GM21367 (cell line): ENCODE measurements around the gene ADSS1.
"Not testable (repeated sequence)": the region's sequence is repeated elsewhere in the genome, so short reads cannot be mapped to it uniquely, and the experiment has no call there.

ENCODE experiments used
- ATAC-seq: cut with Tn5 transposase; IDR thresholded peaks from one replicate; pipeline ENCODE4 v1.9.1; 2021; ENCODE audit not compliant: unreplicated experiment

Gene ADSS1

GRCh38 chr14:104749111-104749649 lies 25.2 kb downstream of the ADSS1 start:
- no peak for ATAC-seq

- ATAC-seq: no peak
Measured at GRCh38 chr14:104750056-104750752, 26.2 kb downstream of the ADSS1 start.

GRCh38 chr14:104750753-104751057 lies 26.7 kb downstream of the ADSS1 start:
- ATAC-seq: not testable (repeated sequence)

DNA sequence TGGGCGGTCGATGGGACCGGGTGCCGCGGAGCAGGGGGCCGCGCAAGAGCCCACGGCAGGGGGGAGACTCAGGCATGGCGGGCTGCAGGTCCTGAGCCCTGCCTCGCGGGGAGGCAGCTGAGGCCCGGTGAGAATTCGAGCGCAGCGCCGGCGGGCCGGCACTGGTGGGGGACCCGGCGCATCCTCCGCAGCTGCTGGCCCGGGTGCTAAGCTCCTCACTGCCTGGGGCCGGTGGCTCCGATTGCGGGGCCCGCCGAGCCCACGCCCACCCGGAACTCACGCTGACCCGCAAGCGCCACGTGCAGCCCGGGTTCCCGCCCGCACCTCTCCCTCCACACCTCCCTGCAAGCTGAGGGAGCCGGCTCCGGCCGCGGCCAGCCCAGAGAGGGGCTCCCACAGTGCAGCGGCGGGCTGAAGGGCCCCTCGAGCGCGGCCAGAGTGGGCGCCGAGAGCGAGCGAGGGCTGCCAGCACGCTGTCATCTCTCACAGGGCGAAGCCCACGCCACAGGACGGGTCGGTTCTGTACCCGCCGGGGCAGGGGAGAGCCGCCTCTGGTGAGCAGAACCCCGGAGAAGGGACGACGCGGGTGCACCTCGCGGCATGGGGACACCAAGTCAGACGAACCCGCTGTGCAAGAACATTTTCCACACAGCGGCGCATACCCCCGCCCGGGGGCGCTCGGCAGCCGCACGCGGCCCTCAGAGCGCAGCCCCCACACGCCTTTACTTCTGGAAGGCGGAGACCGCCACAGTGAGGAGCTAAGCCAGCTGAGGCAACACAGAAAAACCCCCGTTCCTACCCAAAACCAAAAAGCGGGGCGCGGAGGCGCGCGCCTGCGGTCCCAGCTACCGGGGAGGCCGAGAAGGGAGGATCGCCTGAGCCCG lies 27.8 kb downstream of the ADSS1 start:
- no peak for ATAC-seq

DNA sequence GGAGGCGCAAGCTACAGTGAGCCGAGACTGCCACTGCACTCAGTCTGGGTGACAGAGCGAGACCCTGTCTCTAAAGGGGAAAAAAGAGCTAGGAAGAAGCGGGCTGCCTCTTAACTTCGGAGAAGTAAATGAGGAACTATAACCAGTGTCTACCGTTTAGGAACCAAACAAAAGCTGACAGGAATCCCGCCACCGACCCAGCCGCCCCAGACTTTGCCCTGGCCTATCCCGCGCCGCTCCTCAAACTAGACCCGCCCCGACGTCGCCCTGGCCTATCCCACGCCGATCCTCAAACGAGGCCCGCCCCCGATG lies 28.4 kb downstream of the ADSS1 start:
- ATAC-seq: no peak

GRCh38 chr14:104752735-104753527 lies 28.9 kb downstream of the ADSS1 start, which contains the start of gene SIVA1:
Gene SIVA1, plus strand, starts transcription at chr14:104753147. Its CDS starts 55 bp downstream, at chr14:104753202.
- peak; percentile 78 for ATAC-seq

DNA sequence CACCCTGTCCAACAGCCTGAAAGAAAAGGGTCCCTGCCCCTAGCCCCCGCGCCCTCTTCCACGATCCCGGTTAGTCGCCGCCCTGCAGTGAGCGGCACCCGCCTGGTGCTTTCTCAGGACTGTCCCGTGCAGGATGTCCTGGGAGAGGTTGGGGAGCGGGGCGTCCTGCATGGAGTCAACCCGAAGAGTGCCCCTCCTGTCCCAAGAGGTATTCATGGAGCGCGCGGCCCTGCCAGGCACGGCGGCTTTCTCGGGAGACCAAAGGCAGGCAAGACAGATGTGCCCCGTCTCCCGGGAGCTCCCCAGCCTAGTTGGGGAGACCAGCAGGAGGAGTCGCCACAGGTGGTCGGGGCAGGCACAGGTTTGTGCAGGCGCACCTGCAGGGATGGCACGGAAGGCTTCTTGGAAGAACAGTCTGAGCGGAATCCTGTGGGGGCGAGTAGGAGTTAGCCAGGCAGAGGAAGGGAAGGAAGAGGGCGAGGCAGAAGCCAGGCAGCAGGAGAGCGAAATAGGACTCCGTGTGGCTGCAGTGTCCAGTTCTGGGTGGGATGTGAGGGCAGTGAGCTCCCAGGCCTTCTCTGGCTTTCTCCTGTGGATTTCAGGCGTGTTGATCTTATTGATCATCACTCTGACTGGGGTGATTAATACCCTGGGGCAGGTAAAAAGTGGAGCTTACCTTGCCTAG lies 29.6 kb downstream of the ADSS1 start:
- ATAC-seq: no peak

GRCh38 chr14:104754213-104754851 lies 30.3 kb downstream of the ADSS1 start:
- ATAC-seq: no peak

DNA sequence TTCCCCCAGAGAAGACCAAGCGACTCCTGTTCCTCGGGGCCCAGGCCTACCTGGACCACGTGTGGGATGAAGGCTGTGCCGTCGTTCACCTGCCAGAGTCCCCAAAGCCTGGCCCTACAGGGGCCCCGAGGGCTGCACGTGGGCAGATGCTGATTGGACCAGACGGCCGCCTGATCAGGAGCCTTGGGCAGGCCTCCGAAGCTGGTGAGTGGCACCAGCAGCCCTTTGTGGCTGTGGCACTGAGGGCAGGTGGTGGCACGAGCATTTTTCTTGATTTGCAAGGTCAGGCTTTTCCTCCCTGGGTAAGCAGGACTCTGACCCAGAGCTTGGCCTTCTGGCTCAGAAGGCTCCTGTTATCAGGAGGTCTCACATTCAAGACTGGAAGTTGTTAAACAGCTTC lies 31.6 kb downstream of the ADSS1 start:
- no peak for ATAC-seq

GRCh38 chr14:104756477-104757237 lies 32.6 kb downstream of the ADSS1 start:
- ATAC-seq: no peak

DNA sequence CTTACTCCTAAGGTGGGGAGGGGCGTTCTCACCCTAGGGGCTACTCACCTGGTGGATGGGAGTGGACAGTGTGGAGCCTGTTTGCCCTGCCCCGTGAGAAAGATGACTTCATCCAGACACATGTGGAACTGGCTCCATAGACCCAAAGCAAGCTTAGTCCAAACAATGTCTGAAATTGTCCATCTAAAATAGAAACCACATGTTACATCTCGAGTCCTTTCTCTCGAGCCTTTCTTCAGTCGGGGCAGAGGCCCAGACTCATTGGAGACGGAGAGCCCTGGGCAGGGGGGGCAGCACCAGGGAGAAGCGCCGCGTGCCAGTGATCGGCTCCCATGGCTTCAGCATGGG lies 33.2 kb downstream of the ADSS1 start:
- ATAC-seq: no peak

GRCh38 chr14:104757681-104758392 lies 33.8 kb downstream of the ADSS1 start:
- no peak for ATAC-seq

GRCh38 chr14:104758981-104759969 lies 35.2 kb downstream of the ADSS1 start:
- ATAC-seq: no peak

- no peak for ATAC-seq
Measured at GRCh38 chr14:104765517-104765916, 41.5 kb downstream of the ADSS1 start.

DNA sequence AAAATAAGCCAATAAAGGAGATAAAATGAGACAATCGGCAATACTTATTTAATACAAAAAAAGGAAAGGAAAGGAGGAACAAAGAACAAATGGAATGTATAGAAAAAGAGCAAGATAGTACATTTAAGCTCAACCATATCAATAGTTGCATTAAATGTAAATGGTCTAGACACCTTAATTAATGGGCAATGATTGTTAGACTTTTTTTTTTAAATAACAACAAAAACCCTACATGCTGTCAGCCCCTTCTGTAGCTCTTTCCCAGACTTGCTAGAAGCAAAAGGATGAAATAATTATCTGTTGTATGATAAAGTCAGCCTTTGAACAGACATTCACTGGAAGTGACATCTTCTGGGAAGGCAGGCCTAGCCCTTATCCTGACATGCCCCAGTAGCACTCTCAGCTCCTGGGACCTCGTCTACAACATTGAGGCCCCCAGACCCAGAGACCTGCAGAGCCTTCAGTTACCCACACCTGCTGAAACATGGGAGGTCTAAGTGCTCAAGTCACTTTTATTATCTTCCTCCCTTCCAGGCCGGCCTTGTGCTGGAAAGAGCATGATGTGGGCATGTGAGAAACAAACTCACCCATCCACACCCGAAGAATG lies 42.3 kb downstream of the ADSS1 start:
- ATAC-seq: no peak

- ATAC-seq: no peak
Measured at GRCh38 chr14:104766863-104767633, 43.0 kb downstream of the ADSS1 start.

- ATAC-seq: no peak
Measured at GRCh38 chr14:104767634-104767918, 43.5 kb downstream of the ADSS1 start.
